Measurements from ENCODE around the gene B4GALNT4.
"Not testable (repeated sequence)": the region's sequence is repeated elsewhere in the genome, so short reads cannot be mapped to it uniquely, and the experiment has no call there.

Gene B4GALNT4

DNA sequence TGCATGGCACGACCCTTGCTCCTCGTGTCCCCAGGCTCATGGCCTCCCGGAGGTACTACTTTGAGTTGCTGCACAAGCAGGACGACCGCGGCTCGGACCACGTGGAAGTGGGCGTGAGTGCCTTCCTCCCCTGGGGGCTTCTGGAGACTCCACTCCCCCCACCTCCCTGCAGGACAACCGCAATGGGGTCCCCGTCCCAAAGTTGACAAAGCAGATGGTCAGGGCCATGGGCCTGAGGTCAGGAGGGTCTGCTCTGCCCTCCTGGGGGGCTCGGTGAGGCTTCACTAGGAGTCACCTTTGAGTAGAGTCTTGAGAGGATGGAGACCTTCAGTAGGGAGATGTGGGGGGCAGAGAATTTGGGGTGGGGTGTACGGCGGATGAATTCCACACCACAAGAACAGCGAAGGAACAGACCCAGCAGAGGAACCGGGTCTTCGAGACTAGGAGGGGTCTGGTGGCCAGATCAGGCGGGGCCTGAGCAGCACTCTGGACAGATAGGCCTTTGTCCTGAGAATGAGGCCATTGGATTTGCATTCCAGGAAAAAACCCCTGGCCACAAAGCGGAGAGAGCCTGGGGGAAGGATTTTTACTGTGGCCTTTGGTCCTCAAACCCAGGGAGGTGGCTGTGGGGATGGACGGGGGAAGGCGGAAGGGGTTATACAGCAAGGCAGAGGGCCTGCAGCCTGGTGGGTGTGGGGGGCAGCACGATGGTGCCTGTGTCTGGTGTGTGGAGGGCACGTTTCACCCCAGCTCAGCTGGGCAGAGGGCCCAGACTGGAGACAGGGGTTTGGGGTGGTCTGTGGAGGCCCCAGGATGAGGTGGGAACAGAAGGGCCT, 4.6 kb downstream of the B4GALNT4 start:
- no peak overlapping the region for H3K4me3 ChIP-seq (ENCODE audit: low read depth, low read length)

DNA sequence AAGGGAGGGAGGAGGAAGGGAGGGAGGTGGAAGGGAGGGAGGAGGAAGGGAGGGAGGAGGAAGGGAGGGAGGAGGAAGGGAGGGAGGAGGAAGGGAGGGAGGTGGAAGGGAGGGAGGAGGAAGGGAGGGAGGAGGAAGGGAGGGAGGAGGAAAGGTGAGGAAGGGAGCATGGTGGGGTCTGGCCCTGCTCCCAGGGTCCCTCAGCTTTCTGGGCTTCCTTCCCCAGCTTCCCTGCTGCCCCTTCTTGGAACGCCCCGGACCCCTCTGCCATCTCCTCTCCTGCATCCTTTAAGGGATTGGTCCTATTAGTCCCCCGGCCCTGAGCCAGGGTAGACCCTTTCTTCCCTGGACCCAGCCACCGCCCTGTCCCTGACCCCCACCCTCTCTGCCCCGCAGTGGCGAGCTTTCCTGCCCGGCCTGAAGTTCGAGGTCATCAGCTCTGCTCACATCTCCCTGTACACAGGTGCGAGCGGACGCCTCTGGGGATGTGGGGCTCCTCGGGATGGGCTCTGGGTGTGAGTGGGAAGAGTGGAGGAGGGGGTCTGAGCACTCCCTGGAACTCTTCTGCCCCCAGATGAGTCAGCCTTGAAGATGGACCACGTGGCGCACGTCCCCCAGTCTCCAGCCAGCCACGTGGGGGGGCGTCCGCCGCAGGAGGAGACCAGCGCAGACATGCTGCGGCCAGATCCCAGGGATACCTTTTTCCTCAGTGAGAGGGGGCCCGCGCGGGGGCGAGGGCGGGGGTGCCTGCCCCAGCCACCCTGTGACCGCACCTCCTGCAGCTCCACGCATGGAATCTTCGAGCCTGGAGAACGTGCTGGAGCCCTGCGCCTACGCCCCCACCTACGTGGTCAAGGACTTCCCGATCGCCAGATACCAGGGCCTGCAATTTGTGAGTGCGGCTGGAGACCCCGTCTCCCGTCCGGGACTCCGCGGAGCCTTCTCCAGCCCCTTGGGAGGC, 6.0 kb downstream of the B4GALNT4 start:
- H3K4me3 ChIP-seq (ENCODE audit: low read depth, low read length) = no peak overlapping the region

DNA sequence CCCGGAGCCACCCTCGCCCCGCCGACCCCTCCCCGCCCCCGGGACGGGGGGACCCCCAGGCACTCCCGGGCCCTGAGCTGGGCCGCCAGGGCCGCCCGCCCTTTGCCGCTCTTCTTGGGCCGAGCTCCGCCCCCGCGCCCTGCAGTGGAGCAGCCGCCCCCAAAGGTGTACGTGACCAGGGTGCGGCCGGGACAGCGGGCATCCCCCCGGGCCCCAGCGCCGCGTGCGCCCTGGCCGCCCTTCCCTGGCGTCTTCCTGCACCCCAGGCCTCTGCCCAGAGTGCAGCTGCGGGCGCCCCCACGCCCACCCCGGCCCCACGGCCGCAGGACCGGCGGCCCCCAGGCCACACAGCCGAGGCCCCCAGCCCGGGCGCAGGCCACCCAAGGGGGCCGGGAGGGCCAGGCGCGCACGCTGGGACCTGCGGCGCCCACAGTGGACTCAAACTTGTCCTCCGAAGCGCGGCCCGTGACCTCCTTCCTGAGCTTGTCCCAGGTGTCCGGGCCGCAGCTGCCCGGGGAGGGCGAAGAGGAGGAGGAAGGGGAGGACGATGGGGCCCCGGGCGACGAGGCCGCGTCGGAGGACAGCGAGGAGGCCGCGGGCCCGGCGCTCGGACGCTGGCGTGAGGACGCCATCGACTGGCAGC, 7.4 kb downstream of the B4GALNT4 start:
- H3K4me3 ChIP-seq (ENCODE audit: low read depth, low read length) = no peak overlapping the region

DNA sequence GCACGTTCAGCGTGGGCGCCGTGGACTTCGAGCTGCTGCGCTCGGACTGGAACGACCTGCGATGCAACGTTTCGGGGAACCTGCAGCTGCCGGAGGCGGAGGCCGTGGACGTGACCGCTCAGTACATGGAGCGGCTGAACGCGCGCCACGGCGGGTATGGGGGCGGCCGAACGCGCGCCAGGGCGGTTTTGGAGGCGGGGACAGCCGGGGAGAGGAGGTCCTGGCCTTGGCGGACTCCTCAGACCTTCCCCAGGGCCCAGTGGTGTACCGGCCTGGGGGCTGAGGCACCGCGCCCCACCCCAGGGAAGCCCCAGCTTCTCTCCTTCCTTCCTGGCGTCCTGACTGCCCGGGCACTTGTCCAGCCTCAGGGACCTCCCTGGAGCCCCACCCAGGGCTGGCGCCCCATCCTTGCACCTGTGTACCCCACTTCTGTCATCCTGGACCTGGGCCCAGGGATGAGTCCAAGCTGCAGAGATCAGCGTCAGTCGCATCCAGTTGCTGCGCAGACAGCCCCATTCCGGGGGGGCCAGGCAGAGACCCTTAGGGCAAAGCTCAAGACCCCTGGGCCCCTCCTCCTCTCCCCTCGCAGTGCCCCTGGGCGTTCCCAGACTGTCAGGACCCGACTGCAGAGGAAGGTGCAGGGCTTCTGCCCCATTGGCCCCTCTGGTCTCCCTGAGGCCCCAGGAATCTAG, 8.0 kb downstream of the B4GALNT4 start:
- H3K4me3 ChIP-seq (ENCODE audit: low read depth, low read length) = no peak overlapping the region

DNA sequence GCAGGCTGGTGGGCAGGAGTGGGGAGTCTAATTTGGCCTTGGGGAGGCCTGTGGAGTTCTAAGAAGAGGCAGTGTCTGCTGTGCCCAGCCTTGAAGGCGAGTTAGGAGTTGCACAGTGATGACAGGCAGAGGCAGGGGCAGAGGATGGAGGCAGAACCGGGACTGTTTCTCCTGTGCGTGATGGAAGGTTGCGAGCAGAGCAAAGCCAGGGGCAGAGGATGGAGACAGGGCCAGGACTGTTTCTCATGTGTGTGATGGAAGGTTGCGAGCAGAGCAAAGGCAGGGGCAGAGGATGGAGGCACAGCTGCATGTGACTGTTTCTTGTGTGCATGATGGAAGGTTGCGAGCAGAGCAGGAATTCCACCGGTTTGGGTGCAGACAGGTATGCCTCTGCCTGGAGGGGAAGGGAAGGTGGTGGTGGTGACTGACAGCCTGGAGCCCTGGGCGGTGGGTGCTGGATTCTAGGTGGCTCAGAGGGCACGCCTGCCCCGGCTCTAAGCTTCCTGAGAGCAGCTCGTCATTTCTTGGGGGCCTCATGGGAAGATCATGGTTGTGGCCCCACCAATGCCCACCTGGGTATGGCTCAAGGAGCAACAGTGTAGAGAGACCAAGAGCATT, 8.7 kb downstream of the B4GALNT4 start:
- no peak overlapping the region for H3K4me3 ChIP-seq (ENCODE audit: low read depth, low read length)

DNA sequence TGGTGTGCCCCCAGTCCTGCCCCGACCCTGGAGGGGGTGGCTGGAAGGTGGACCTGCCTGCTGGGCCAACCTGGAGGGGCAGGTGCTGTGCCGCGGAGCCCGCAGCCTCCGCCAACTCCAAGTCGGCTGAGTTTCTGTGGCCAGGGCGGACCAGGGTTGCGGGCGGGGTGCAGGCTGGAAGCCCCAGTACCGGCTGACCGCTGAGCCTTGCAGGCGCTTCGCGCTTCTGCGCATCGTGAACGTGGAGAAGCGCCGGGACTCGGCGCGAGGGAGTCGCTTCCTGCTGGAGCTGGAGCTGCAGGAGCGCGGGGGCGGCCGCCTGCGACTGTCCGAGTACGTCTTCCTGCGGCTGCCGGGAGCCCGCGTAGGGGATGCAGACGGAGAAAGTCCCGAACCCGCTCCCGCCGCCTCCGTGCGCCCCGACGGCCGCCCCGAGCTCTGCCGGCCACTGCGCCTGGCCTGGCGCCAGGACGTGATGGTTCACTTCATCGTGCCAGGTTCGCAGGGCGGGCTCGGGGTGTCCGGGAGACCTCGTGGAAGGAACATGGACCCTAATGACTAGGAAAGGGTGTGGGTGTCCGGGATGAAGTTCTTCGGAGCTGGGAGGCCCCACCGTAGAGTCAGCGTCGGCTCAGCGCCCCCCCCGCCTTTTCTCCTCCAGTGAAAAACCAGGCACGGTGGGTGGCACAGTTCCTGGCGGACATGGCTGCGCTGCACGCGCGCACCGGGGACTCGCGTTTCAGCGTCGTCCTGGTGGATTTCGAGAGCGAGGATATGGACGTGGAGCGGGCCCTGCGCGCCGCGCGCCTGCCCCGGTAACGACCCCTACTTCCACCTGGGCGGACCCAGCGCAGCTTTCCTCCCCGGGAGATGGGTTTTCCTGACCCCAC, 10.2 kb downstream of the B4GALNT4 start:
- H3K4me3 ChIP-seq (ENCODE audit: low read depth, low read length) = no peak overlapping the region

DNA sequence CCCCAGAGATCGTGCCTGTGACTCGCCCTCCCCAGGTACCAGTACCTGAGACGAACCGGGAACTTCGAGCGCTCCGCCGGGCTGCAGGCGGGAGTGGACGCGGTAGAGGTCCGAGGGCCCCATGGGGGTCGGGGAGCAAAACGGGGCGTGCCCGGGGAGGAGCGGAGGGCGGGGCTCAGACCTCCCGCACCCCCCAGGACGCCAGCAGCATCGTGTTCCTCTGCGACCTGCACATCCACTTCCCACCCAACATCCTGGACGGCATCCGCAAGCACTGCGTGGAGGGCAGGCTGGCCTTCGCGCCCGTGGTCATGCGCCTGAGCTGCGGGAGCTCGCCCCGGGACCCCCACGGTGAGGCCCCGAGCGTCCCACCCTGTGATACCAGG, 10.8 kb downstream of the B4GALNT4 start:
- no peak overlapping the region for H3K4me3 ChIP-seq (ENCODE audit: low read depth, low read length)

DNA sequence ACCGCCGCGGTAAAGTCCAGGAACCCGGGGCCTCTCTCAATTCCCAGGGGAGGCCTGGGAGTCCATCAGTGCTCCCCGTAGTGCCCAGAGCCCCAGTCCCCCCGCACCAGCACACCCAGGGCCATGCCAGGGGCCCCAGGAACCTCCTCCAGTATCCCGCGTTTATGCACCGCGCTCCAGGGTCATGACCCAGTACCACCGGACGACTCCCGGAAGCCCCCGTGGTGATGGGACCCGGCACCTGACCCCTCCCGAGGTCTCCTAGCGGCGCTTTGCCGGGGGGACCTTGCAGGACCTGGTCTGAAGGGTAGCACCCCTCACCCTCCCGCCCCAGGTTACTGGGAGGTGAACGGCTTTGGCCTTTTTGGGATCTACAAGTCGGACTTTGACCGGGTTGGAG, 11.2 kb downstream of the B4GALNT4 start:
- H3K4me3 ChIP-seq (ENCODE audit: low read depth, low read length) = no peak overlapping the region

DNA sequence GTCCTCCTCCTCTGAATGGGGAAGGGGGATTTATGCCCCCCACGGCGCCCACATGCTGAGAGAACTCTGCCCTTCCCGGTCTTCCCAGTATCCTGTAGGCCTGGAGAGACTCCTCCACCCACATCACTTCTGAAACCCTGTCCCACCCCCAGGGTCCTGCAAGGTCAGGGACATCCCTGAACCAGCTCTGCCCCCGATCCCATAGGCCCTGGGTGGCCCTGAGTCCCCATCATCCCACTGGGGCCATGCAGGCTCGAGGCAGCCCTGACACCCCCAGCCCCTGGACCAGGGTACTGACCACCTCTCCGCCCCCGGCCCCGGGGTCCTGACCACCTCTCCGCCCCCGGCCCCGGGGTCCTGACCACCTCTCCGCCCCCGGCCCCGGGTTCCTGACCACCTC, 11.7 kb downstream of the B4GALNT4 start:
- H3K4me3 ChIP-seq (ENCODE audit: low read depth, low read length) = no peak overlapping the region

DNA sequence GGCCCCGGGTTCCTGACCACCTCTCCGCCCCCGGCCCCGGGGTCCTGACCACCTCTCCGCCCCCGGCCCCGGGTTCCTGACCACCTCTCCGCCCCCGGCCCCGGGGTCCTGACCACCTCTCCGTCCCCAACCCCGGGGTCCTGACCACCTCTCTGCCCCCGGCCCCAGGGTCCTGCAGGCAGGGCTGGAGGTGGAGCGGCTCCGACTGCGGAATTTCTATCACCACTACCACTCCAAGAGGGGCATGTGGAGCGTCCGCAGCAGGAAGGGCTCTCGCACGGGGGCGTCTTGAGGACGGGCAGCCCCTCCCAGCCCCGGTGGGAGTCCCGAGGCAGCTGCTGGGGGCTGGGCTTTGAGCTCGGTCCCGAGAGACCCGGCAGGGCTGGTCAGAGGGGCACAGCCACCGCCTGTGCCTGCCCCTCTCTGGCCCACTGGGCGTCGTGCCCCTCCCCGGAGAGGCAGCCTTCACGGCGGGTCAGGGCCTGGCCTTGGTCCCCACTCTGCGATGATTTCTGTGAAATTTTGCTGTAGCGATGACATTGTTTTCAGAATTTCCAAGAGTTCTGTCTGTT, 12.3 kb downstream of the B4GALNT4 start:
- no peak overlapping the region for H3K4me3 ChIP-seq (ENCODE audit: low read depth, low read length)

DNA sequence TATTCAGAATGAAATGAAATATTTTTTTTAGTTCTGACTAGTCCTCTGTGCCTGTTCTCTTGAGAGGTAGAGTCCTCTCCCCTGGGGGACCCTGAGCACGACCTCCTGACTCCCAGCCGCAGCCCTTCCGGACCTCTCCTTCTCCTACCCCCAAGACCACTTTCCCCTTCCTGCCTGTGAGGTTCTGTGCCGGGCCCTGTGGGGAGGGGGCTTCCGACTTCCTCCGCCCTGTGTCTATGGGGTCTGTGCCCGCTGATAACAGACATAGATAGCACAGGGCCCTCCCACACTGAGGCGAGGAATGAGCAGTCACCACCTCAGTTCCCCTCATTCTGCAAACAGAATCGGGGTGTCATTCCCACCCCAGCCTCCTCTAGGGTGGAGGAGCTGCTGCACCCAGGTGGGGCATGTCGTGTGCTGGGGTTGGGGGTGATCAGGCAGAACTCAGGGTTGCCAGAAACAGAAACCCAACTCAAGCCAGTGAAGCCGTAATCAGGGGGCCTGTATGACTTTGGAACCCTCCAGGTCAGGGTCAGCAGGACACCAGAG, 12.9 kb downstream of the B4GALNT4 start:
- H3K4me3 ChIP-seq (ENCODE audit: low read depth, low read length) = no peak overlapping the region

DNA sequence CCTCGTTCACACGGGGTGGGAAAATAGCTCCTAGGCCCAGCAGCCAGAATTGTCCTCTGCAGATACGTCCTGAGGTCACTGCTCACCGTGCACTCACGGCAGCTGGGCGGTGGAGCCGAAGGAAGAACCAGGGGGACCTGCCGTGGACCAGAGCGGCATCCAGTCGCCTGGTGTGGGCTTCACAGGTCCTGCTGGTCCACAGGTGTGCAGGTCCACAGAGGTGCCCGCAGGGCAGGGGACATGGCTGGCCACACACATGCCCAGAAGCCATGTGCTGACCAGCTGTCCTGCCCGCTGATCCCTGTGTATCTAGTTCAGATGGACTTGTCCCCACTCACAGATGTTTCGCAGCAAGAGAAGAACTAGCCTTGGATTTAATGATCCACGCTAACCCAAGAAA, 14.1 kb downstream of the B4GALNT4 start:
- H3K4me3 ChIP-seq (ENCODE audit: low read depth, low read length) = no peak overlapping the region

DNA sequence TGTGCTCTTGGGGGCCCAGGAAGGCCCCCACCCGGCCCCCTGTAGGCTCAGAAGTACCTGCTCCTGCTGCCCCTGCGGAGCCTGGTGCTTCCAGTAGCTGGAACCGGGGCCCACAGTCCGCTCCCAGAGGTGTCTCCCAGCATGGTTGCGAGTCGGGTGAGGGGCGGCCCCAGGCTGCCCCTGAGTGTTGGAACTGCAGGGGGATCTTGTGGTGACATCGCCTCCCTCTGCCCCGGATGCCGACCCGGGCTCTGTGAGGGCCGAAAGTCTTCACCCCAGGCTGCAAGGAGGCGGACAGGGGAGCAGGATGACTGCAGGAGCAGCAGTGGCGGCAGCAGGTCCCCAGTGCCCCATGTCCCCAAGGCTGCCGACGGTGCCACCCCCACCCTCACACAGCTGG, 15.2 kb downstream of the B4GALNT4 start:
- no peak overlapping the region for H3K4me3 ChIP-seq (ENCODE audit: low read depth, low read length)

DNA sequence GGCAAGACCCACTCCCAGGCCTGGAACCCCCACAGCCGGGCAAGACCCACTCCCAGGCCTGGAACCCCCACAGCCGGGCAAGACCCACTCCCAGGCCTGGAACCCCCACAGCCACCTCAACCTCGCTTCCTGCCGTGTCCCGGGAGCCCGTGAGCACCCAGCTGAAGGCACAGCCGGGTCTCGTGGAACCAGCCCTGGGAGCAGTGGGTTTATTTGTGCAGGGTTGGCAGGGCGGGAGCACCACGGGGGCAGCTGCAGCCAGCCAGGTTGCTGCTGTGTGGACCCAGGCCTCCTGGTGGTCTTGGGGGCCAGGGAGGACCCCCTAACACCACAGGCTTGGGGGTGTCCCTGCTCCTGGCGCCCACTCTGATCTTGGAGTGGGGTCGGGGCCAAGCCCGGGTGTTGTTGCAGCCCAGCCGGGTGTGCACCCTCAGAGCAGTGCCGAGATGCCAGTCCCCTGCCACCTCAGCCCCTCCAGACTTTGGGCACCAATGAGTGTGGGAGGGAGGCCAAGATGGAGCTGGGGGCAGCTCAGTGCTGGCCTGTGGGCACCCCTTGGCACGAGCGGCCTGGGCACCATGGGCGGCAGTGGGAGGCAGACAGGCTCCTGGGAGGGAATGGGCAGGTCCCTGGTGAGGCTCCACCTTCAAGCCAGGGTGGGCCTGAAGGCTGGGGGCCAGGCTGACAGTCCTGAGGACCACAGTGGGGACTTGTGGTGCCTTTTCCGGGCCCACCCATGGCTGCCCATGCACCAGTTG, 16.5 kb downstream of the B4GALNT4 start:
- no peak overlapping the region for H3K4me3 ChIP-seq (ENCODE audit: low read depth, low read length)

DNA sequence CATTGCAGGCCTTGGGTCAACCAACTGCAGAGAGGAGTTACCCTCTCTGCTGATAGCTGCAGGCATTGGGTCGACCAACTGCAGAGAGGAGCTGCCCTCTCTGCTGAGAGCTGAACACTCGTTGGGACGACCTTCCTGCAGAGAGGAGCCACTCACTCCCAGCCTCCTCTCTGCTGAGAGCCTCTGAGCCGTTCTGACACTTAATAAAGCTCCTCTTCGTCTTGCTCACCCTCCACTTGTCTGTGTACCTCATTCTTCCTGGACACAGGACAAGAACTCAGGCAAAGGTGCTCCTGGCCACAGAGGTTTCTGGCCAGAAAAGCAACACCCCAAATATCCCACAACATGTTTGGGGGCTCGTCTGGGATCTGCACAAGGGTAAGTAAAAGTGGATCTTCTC, 17.2 kb downstream of the B4GALNT4 start:
- no peak overlapping the region for H3K4me3 ChIP-seq (ENCODE audit: low read depth, low read length)

DNA sequence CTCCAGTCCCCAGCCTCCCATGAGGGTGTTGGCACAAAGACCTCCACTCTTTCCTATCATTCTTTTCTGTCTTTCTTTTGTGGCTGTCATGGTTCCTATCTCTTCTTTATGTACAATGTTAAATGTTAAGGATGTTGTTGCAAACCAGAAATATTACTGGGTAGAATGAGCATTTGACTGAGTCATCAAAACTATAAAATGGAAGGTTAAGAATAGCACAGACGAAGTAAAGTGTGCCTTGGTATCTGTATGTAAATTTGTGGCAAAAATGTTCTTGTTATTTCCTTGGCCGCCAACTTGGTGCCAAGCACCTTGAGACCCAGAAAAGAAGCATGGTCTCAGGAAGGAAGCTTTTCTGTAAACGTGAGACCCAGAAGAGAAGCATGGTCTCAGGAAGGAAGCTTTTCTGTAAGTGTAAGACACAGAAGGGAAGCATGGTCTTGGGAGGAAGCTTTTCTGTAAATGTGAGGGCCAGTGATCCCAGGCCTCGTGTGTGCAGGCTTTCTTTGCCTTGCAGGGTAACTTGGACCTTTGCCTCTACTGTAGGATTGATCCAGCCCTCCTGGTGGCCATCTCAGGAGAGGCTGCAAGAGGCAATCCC, 18.0 kb downstream of the B4GALNT4 start:
- H3K4me3 ChIP-seq (ENCODE audit: low read depth, low read length) = no peak overlapping the region

DNA sequence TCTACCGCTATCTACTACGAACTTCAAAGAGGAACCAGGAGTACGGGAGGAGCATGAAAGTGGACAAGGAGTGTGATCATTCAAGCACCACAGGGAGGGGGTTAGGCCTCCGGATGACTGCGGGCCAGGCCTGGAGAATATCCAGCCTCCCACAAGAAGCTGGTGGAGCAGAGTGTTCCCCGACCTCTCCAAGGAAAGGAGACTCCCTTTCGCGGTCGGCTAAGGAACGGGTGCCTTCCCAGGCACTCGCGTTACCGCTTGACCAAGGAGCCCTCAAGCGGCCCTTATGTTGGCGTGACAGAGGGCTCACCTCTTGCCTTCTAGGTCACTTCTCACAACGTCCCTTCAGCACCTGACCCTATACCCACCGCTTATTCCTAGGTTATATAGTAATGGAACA, 20.1 kb downstream of the B4GALNT4 start:
- H3K4me3 ChIP-seq (ENCODE audit: low read depth, low read length) = not testable (repeated sequence)

DNA sequence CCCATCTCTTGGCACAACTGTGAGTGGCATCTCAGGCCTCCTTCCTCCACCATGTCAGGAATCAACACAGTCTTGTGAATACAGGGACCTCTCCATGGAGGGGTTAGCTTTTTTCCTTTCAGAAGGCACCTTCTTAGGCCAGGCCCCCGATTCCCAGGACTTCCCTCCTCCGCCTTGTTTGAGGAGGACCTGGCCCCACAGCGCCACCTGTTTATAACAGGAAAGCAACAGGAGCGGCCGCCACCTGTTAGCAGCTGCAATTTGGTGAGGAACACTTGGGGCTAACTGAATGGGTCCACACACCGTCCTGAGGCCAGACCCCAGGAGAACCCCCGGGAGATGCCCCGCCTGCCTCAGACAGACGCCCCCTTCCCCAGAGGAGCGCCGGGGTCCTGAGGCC, 20.9 kb downstream of the B4GALNT4 start:
- H3K4me3 ChIP-seq (ENCODE audit: low read depth, low read length) = no peak overlapping the region
